GM19324 (cell line): ENCODE data around the gene KDR.

Source experiments
- ATAC-seq: cut with Tn5 transposase; IDR thresholded peaks from one replicate; pipeline ENCODE4 v1.9.1; 2021; ENCODE audit warnings: mild to moderate bottlenecking, moderate library complexity; ENCODE audit not compliant: unreplicated experiment, low FRiP score

Gene KDR

GRCh38 chr4:55124322-55125076 lies 896 bp downstream of the KDR start:
- ATAC-seq = no peak

- no peak for ATAC-seq
Measured at GRCh38 chr4:55123791-55124190, 1.6 kb downstream of the KDR start.

DNA sequence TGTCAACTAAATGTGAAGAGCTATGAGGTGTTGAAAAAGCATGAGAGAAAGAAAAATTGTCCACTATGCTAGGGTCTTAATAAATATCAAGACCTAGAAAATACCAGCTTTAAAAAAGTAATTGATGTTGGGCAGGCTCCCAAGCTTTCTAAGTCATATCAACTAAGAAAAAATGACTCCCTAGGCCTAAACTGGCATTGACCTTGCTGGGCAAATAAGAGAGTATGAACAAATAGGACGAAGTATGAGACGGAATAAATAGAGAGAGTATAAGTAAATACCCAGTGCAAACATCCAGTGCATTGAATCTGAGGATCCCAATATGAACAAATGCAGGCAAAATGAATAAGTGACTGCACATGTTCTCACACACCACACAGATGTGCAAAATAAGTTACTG lies 3.2 kb downstream of the KDR start:
- no peak for ATAC-seq

GRCh38 chr4:55121246-55121645 lies 4.1 kb downstream of the KDR start:
- ATAC-seq = no peak

DNA sequence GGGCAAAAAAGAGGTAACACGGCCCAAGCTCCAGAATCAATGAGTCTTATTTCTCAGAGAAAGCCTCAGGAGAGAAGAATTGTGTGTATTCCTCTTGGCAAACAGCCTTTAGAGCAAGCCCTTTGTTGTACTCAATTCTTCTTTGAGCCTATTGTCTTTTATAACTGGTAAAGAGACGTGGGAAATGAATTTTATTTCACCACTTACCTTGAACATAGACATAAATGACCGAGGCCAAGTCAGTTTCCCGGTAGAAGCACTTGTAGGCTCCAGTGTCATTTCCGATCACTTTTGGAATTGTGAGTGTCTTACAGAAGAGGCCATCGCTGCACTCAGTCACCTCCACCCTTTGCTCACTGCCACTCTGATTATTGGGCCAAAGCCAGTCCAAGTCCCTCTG lies 7.0 kb downstream of the KDR start:
- ATAC-seq = no peak

DNA sequence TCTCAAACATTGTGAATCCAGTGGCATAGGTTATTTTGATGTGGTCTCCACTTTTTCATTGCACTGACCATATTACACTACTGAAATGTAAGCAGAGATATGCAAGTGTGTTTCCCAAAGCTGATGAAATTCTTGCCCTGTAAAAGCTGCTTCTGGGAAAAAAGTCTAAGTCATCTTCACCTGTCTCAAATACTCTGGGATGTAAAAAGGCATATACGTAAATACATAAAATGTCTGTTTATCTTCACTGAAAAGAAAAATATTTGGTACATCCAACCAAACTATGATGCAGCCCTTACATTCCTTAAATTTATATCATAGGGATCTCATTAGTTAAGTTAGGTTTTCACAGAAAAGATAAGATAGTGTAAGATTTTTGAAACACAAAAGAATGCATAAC lies 7.9 kb downstream of the KDR start:
- no peak for ATAC-seq

- no peak for ATAC-seq
Measured at GRCh38 chr4:55116450-55116849, 8.9 kb downstream of the KDR start.

- no peak for ATAC-seq
Measured at GRCh38 chr4:55111601-55112000, 13.8 kb downstream of the KDR start.

DNA sequence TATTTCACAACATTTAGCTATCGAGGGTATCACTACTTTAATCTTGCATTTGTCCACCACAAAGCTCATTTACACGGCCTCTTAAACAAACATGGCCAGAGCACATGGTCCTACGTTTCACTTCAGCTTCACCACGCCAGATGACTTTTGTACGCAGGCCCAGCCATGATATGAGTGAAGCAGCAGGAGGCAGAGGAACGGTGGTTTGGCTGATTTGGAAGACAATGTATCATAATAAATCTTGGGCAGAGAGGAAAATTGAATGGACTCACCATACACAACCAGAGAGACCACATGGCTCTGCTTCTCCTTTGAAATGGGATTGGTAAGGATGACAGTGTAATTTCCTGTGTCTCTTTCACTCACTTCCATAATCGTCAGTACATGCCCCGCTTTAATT lies 15.3 kb downstream of the KDR start:
- no peak for ATAC-seq

GRCh38 chr4:55107054-55107453 lies 18.3 kb downstream of the KDR start:
- ATAC-seq = no peak

GRCh38 chr4:55103224-55103623 lies 22.2 kb downstream of the KDR start:
- no peak for ATAC-seq

DNA sequence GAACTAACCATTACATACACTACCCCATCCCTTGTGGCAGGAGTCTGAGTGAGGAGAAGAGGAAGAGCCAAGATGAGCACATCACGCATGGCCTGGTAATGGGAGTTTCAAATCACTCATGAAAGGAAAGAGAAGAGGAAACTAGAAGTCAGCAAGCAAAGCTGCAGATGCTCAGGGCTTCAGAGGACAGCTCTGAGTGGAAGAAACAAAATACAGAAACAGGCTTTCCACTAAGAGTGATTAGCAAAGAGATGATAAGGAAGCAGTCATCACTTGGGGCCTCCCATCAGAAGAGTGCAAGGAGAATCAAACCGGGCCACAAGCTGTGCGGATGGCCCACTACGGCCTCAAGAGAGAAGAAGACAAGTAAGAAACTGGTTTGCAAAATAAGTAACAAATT lies 25.6 kb downstream of the KDR start:
- no peak for ATAC-seq

GRCh38 chr4:55098456-55099204 lies 26.8 kb downstream of the KDR start:
- no peak for ATAC-seq

DNA sequence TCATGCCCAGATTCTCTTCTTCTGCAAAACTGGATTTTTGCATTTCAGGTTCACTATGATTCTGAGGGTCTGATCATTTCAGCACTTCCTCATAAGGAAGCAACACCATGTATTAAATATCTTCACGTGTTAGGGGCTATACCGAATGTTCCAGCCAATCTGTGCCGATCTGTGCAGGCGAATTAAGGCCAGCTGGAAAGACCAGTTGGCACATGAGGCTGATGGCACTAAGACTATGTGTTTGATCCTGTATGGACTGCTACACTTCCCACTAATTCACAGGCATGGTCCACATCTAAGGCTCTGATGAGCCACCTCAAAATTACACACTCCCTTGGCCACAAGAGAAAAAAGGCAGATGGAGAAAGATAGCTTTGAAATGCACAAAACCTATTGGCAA lies 28.8 kb downstream of the KDR start:
- ATAC-seq = no peak

DNA sequence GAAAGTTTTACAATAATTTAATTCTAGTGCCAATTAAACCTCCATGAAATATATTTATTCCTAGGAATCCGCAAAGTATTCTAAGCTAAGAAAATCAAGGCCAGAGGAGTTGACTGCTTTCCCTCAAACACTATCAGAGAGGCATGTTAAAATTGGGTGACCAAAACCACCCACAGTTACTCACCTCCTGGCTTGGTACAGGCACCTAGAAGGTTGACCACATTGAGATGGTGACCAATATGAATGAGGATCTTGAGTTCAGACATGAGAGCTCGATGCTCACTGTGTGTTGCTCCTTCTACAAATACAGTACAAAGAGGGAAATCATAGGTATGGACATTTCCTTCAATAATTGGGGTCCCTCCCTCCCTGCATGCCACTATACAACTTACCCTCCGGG lies 29.4 kb downstream of the KDR start:
- no peak for ATAC-seq

DNA sequence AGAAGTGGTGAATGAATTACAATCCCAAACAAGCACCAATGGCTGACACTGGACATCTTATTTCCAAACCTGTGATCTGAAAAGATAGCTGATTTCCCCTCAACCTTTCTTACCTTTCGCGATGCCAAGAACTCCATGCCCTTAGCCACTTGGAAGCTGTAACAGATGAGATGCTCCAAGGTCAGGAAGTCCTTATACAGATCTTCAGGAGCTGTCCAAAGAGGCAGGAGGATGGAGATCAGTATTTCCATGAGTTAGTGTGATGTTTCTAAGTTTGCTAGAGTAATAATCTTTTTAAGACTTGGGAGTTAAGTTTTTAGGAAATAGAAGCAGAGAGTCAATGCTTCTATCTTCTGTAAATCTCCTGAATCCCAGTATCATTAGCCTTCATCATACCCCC lies 32.9 kb downstream of the KDR start:
- no peak for ATAC-seq

- no peak for ATAC-seq
Measured at GRCh38 chr4:55089916-55090315, 35.5 kb downstream of the KDR start.

DNA sequence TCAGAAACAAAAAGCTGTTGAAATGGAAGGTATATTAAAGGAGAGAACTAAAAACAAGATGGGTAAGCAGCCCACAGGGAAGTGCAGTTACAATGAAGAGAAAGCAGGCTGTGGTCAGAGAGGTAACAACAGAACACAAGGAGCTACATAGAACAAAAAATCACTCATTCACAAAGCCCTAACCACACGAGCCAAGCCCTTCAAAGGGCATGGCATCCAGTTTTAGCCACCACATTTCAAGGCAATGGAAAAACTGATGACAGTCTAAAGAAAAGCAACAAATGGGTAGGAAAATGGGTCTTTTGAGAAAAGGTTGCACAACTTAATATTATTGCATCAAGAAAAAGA lies 37.5 kb downstream of the KDR start:
- ATAC-seq = no peak

- ATAC-seq = no peak
Measured at GRCh38 chr4:55087009-55087912, 38.1 kb downstream of the KDR start.

GRCh38 chr4:55086578-55086977 lies 38.8 kb downstream of the KDR start:
- ATAC-seq = no peak

DNA sequence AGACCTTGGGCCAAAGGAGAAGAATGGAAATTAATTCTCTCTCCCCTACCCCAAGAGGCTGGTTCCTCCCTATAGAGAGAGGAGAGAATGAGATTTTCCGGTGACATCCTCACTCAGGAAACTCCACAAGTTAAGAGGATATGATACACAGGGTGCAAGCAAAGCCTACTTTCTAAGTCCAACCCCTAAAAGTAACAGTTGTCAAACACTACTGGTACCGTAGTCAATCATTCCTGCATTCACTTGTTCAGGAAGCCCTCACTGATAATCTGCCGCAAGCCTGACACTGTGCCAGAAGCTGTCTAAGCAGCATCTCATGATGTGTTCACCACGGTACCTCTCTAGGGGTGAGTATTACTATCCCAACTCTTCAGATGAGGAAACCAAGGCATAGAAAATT lies 41.7 kb downstream of the KDR start:
- no peak for ATAC-seq
